B cell (primary cell): ENCODE data around the gene HHLA2. TPM values are rescaled to one million over a fixed set of nuclear protein-coding genes. Genes with fewer than 3 reads are reported as not detected.

ENCODE experiments used
- ATAC-seq: fragments of 200-7000 bp; cut with Tn5 transposase; one replicate; pipeline ENCODE4 v1.10.0; 2021; ENCODE audit warnings: low read depth, mild to moderate bottlenecking, moderate number of reproducible peaks, moderate library complexity
- CTCF ChIA-PET: fragments of 350-600 bp; sonication (Branson Sonifier 250); formaldehyde crosslinking; loops from one replicate; lab custom pipeline; 2021; ENCODE audit warnings: antibody characterized with exemption, inconsistent platforms; lab: Charles Lee
- POLR2A ChIA-PET: fragments of 350-600 bp; sonication (Branson Sonifier 250); formaldehyde crosslinking; loops from one replicate; lab custom pipeline; 2021; ENCODE audit warnings: antibody characterized with exemption; lab: Charles Lee
- DNase-seq: peaks from one replicate; pipeline ENCODE4 v3.0.0; 2013
- H2AFZ ChIP-seq: 2 replicates; pipeline ENCODE4 v1.6.1; 2012; ENCODE audit warnings: mild to moderate bottlenecking, low read depth, low read length; ENCODE audit not compliant: insufficient read depth, poor library complexity, severe bottlenecking
- H3K27ac ChIP-seq, 2 donors: 1 replicate in 1 of 2; 2 replicates in 1 of 2; pipeline ENCODE4 v1.5.1; 2012 to 2013; ENCODE audit warnings: low read length in 2 of 2, mild to moderate bottlenecking in 2 of 2, moderate library complexity in 1 of 2
- H3K27me3 ChIP-seq, 4 experiments: fragments of 200-600 bp in 1 of 4; sonication (generic) in 1 of 4; replicated peaks in 1 of 4; 1 replicate in 2 of 4; 2 replicates in 2 of 4; pipeline versions ENCODE4 v1.6.1 to v1.7.0; 2013 to 2016; ENCODE audit warnings: low read length in 3 of 4, mild to moderate bottlenecking in 2 of 4, mixed read lengths in 1 of 4, moderate library complexity in 1 of 4; ENCODE audit not compliant: insufficient read depth in 4 of 4, control insufficient read depth in 3 of 4; ENCODE audit errors: control extremely low read depth in 1 of 4
- H3K36me3 ChIP-seq, 2 experiments: replicated peaks in 1 of 2; 1 replicate in 1 of 2; 2 replicates in 1 of 2; pipeline versions ENCODE4 v1.6.1 to v1.7.1; 2013; ENCODE audit warnings: low read length in 1 of 2; ENCODE audit not compliant: insufficient read depth in 2 of 2, control insufficient read depth in 1 of 2; ENCODE audit errors: control extremely low read depth in 1 of 2, extremely low read depth in 1 of 2
- H3K4me1 ChIP-seq, 2 donors: fragments of 200-600 bp in 1 of 2; sonication (generic) in 1 of 2; 1 replicate in 1 of 2; 2 replicates in 1 of 2; pipeline versions ENCODE4 v1.5.1 to v1.6.1; 2013 to 2017; ENCODE audit warnings: low read length in 2 of 2; ENCODE audit not compliant: control insufficient read depth in 2 of 2, insufficient read depth in 2 of 2
- H3K4me2 ChIP-seq: replicated peaks from 2 replicates; pipeline ENCODE3; 2012; ENCODE audit warnings: mild to moderate bottlenecking, low read depth, low read length; ENCODE audit not compliant: poor library complexity, severe bottlenecking
- H3K4me3 ChIP-seq, 5 experiments: fragments of 200-600 bp in 1 of 5; sonication (generic) in 1 of 5; 1 replicate in 3 of 5; 2 replicates in 2 of 5; pipeline versions ENCODE4 v1.5.1 to v1.7.0; 2011 to 2016; ENCODE audit warnings: low read length in 4 of 5, mild to moderate bottlenecking in 4 of 5, low read depth in 2 of 5, control low read depth in 1 of 5, moderate library complexity in 1 of 5; ENCODE audit not compliant: insufficient read depth in 1 of 5; ENCODE audit errors: control extremely low read depth in 1 of 5, extremely low read depth in 1 of 5
- H3K79me2 ChIP-seq: fragments of 200-600 bp; sonication (generic); one replicate; pipeline ENCODE4 v1.6.0; 2016; ENCODE audit warnings: low read length; ENCODE audit not compliant: control insufficient read depth, insufficient read depth
- H3K9ac ChIP-seq: fragments of 200-600 bp; sonication (generic); 2 replicates; pipeline ENCODE4 v1.6.1; 2017; ENCODE audit warnings: mild to moderate bottlenecking, low read length, moderate library complexity
- H3K9me3 ChIP-seq, 3 donors: one replicate each; pipeline versions ENCODE4 v1.6.1 to v1.7.1; 2013; ENCODE audit warnings: low read length in 2 of 3; ENCODE audit not compliant: control insufficient read depth in 2 of 3, insufficient read depth in 1 of 3; ENCODE audit errors: control extremely low read depth in 1 of 3
- H4K20me1 ChIP-seq: 2 replicates; pipeline ENCODE4 v1.6.0; 2012; ENCODE audit warnings: mild to moderate bottlenecking, low read length; ENCODE audit not compliant: insufficient read depth, control insufficient read depth, poor library complexity, severe bottlenecking
- H3K27ac Mint-ChIP-seq: one replicate; pipeline ENCODE4 v1.8.0; 2021; ENCODE audit warnings: mixed read lengths
- H3K27me3 Mint-ChIP-seq: one replicate; pipeline ENCODE4 v1.8.0; 2021; ENCODE audit warnings: mixed read lengths
- H3K4me1 Mint-ChIP-seq: one replicate; pipeline ENCODE4 v1.8.0; 2021; ENCODE audit warnings: mixed read lengths
- H3K4me3 Mint-ChIP-seq: one replicate; pipeline ENCODE4 v1.8.0; 2021; ENCODE audit warnings: mixed read lengths
- H3K9me3 Mint-ChIP-seq: one replicate; pipeline ENCODE4 v1.8.0; 2022; ENCODE audit warnings: mixed read lengths; ENCODE audit not compliant: insufficient read depth
- EZH2 ChIP-seq: IDR thresholded peaks from 2 replicates; pipeline ENCODE4 v1.6.1; 2012; ENCODE audit warnings: borderline replicate concordance, low read depth, mild to moderate bottlenecking, moderate library complexity, low read length; ENCODE audit not compliant: insufficient read depth, poor library complexity, severe bottlenecking
- WGBS: methylation state at CpG from one replicate; pipeline ENCODE4 v1.1.5; 2013; ENCODE audit warnings: missing lambda C conversion rate; ENCODE audit not compliant: insufficient coverage; 5-methylcytosine and 5-hydroxymethylcytosine counted together
- intact Hi-C: fragments of 100-400 bp; cut with micrococcal nuclease; formaldehyde crosslinking; loops from one replicate; pipeline ENCODE4 v1.10.0; 2022
- polyA plus RNA-seq: library from polyadenylated mRNA; depleted of rRNA; stranded (reverse); fragments of >200 nt; gene quantifications from 2 replicates; pipeline ENCODE4 v1.2.3, GENCODE V29; 2012
- total RNA-seq, 2 donors: library from RNA; stranded (reverse); fragments of 120-200 nt in 1 of 2; gene quantifications; 1 replicate in 1 of 2; 2 replicates in 1 of 2; pipeline versions ENCODE4 v1.2.3 to v1.2.4, GENCODE V29; 2013 to 2022
- TF ChIP-seq, protein P1 (sequence below): fragments of 200-600 bp; IDR thresholded peaks from one replicate; pipeline ENCODE4 v1.8.0; 2022; ENCODE audit warnings: antibody characterized with exemption, mild to moderate bottlenecking

The HHLA2 gene
- total and polyA plus RNA-seq, 2 donors (not counting 1 experiment from before 2014, with no cell fraction given), result 0.84 TPM

DNA sequence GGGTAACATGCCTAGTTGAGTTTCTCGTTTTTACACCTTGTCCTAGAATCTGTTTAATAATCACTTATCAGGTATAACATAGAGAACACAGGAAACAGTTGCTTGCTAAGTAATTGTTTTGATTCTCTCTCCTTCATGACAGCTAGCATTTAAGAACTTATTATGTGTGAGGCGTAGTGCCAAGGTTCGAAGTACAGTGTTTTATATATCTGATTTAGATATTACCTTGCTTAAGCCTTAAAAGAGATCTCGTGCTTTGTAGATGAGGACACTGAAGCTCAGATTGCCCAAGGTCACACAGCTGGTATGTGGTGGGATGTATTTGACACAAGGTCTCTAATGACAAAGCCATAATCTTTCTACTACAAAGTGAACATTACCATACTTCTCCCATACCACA lies 45.1 kb upstream of the HHLA2 start:
- peaks cover 2% of the 10 kb centered on the region for H3K9me3 Mint-ChIP-seq
- no peak for TF ChIP-seq EZH2
- TF ChIP-seq, protein P1, sequence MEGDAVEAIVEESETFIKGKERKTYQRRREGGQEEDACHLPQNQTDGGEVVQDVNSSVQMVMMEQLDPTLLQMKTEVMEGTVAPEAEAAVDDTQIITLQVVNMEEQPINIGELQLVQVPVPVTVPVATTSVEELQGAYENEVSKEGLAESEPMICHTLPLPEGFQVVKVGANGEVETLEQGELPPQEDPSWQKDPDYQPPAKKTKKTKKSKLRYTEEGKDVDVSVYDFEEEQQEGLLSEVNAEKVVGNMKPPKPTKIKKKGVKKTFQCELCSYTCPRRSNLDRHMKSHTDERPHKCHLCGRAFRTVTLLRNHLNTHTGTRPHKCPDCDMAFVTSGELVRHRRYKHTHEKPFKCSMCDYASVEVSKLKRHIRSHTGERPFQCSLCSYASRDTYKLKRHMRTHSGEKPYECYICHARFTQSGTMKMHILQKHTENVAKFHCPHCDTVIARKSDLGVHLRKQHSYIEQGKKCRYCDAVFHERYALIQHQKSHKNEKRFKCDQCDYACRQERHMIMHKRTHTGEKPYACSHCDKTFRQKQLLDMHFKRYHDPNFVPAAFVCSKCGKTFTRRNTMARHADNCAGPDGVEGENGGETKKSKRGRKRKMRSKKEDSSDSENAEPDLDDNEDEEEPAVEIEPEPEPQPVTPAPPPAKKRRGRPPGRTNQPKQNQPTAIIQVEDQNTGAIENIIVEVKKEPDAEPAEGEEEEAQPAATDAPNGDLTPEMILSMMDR, result no peak
- no peaks in the 10 kb centered on the region for H3K79me2 ChIP-seq
- no peak overlapping the region for H3K9ac ChIP-seq
- no peaks in the 10 kb centered on the region for H4K20me1 ChIP-seq
- no peak overlapping the region for H2AFZ ChIP-seq
- H3K27ac Mint-ChIP-seq, result no peak overlapping the region
- H3K4me1 ChIP-seq, result no peaks in the 10 kb centered on the region
- WGBS, result no CpG with 5 or more reads among the region's 4 CpGs
- DNase-seq, result no peak
- no peak for ATAC-seq
- ChIA-PET CTCF (no interaction called here), POLR2A (no interaction called here)
- H3K4me3 ChIP-seq, result no peak overlapping the region
- no peak overlapping the region for H3K4me3 Mint-ChIP-seq
- H3K36me3 ChIP-seq, result no peaks in the 10 kb centered on the region
- no peak overlapping the region for H3K4me2 ChIP-seq
- intact Hi-C loops, result no loop called here
- no peak overlapping the region for H3K27ac ChIP-seq
- no peaks in the 10 kb centered on the region for H3K27me3 ChIP-seq
- H3K9me3 ChIP-seq, result no peaks in the 10 kb centered on the region
- no peaks in the 10 kb centered on the region for H3K4me1 Mint-ChIP-seq
- H3K27me3 Mint-ChIP-seq, result no peaks in the 10 kb centered on the region

DNA sequence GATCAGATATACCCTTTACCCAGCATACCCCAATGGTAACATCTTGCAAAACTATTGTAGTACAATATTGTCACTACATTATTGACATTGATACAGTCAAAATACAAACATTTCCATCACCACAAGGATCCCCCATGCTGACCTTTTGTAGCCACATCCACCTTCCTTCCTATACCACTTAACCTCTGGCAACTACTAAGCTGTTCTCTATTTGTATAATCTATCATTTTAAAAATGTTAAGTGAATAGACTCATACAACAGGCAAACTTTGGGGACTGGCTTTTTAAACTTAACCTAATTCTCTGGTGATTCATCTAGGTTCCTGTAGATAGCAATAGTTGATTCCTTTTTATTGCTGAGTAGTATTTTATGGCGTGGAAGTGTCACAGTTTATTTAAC lies 44.5 kb upstream of the HHLA2 start:
- Histone ChIP-seq H3K9me3 (no peaks in the 10 kb centered on the region), H3K4me2 (no peak overlapping the region), H4K20me1 (no peaks in the 10 kb centered on the region), H3K9ac (no peak overlapping the region), H3K27me3 (no peaks in the 10 kb centered on the region), H3K4me3 (no peak overlapping the region), H2AFZ (no peak overlapping the region), H3K36me3 (no peaks in the 10 kb centered on the region), H3K27ac (no peak overlapping the region), H3K4me1 (no peaks in the 10 kb centered on the region), H3K79me2 (no peaks in the 10 kb centered on the region)
- Mint-ChIP-seq H3K27ac (no peak overlapping the region), H3K9me3 (peaks cover 2% of the 10 kb centered on the region), H3K4me1 (no peaks in the 10 kb centered on the region), H3K4me3 (no peak overlapping the region), H3K27me3 (no peaks in the 10 kb centered on the region)
- CTCF ChIA-PET, result no interaction called here
- ATAC-seq (no peak), DNase-seq (no peak)
- POLR2A ChIA-PET, result no interaction called here
- no CpG with 5 or more reads among the region's 1 CpG for WGBS
- intact Hi-C loops, result no loop called here
- no peak for TF ChIP-seq EZH2
- TF ChIP-seq, protein P1, result no peak
